ENCODE results near the gene PON2. TPM values are rescaled to one million over a fixed set of nuclear protein-coding genes. Genes with fewer than 3 reads are reported as not detected.

The PON2 gene
- total and polyA plus RNA-seq, 2 donors (not counting 1 experiment from before 2014, with no cell fraction given): 7.5 to 8.3 TPM

DNA sequence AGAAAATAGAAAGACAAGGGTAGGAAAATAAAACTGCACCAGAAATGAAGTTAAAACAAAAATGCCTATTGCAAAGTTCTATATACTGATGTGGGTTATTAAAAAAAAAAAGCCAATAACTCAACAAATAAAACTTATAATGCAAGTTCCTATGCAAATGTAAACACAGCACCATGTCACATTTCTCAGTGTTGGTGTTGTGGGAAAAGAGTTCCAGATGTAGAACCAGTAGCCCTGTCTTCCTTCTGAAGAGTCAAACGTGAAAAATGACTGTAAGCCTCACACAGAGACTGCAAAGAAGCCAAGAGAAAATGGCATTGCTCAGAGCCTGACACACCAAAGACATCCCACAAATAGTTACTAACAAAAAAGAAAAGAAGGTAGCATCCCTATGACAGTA, 10.1 kb downstream of the PON2 start:
- no peaks in the 10 kb centered on the region for H3K4me1 Mint-ChIP-seq
- Histone ChIP-seq H3K36me3 (replicated peaks in 1 of 2; ENCODE audit: control extremely low read depth in 1 of 2, control insufficient read depth in 1 of 2, extremely low read depth in 1 of 2, insufficient read depth in 2 of 2, low read length in 1 of 2) (no peaks in the 10 kb centered on the region), H3K4me2 (replicated peaks; ENCODE audit: low read depth, low read length, poor library complexity, severe bottlenecking) (no peak overlapping the region), H3K4me3 (ENCODE audit: control extremely low read depth in 1 of 5, extremely low read depth in 1 of 5, insufficient read depth in 1 of 5, low read depth in 2 of 5, low read length in 4 of 5) (no peak overlapping the region), H4K20me1 (ENCODE audit: control insufficient read depth, insufficient read depth, low read length, poor library complexity, severe bottlenecking) (no peaks in the 10 kb centered on the region), H3K27ac (ENCODE audit: low read length in 2 of 2) (no peak overlapping the region), H2AFZ (ENCODE audit: insufficient read depth, low read depth, low read length, poor library complexity, severe bottlenecking) (no peak overlapping the region), H3K4me1 (ENCODE audit: control insufficient read depth in 2 of 2, insufficient read depth in 2 of 2, low read length in 2 of 2) (no peaks in the 10 kb centered on the region), H3K79me2 (ENCODE audit: control insufficient read depth, insufficient read depth, low read length) (no peaks in the 10 kb centered on the region), H3K27me3 (replicated peaks in 1 of 4; ENCODE audit: control extremely low read depth in 1 of 4, control insufficient read depth in 3 of 4, insufficient read depth in 4 of 4, low read length in 3 of 4) (no peaks in the 10 kb centered on the region), H3K9ac (ENCODE audit: low read length) (no peak overlapping the region), H3K9me3 (ENCODE audit: control extremely low read depth in 1 of 3, control insufficient read depth in 2 of 3, insufficient read depth in 1 of 3, low read length in 2 of 3) (no peaks in the 10 kb centered on the region)
- ChIA-PET CTCF (no interaction called here), POLR2A (no interaction called here)
- no peaks in the 10 kb centered on the region for H3K27me3 Mint-ChIP-seq
- ATAC-seq (ENCODE audit: low read depth) (no peak), DNase-seq (no peak)
- intact Hi-C loops (cut with micrococcal nuclease): no loop called here
- no peak overlapping the region for H3K27ac Mint-ChIP-seq
- H3K9me3 Mint-ChIP-seq (ENCODE audit: insufficient read depth): no peaks in the 10 kb centered on the region
- TF ChIP-seq CTCF (IDR thresholded peaks at IDR 0.05): no peak
- TF ChIP-seq EZH2 (IDR thresholded peaks at IDR 0.05; ENCODE audit: borderline replicate concordance, insufficient read depth, low read depth, low read length, poor library complexity, severe bottlenecking): no peak
- no CpG with 5 or more reads among the region's 1 CpG for WGBS (ENCODE audit: insufficient coverage)
- H3K4me3 Mint-ChIP-seq: no peak overlapping the region

DNA sequence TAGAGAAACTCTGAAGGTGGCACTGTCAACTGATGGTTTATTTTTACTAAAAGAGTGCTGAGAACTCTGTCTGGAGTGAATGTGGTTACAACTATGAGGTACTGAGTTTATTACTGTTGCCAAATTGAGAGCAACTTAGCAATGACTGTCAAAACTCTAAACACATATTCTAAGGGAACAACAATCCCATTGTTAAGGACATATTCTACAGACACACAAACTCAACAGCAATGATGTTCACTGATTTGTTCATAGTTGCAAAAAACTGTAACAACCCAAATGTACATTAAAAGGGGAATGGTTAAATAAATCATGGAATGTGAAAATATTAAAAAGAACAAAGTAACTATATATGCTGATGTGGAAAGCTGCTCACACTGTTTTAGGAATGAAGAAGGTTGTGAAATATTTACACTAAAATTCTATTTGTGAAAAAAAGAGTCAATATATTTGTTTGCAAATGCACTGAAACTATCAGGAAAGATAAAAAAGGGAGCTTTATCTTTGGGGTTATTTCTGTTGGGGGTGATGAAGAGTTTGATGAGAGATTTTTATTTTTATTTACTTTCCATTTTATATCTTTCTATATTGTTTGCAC, 12.9 kb downstream of the PON2 start:
- Histone ChIP-seq H3K79me2 (ENCODE audit: control insufficient read depth, insufficient read depth, low read length) (no peaks in the 10 kb centered on the region), H3K4me1 (ENCODE audit: control insufficient read depth in 2 of 2, insufficient read depth in 2 of 2, low read length in 2 of 2) (no peaks in the 10 kb centered on the region), H3K27ac (ENCODE audit: low read length in 2 of 2) (no peak overlapping the region), H3K9me3 (ENCODE audit: control extremely low read depth in 1 of 3, control insufficient read depth in 2 of 3, insufficient read depth in 1 of 3, low read length in 2 of 3) (no peaks in the 10 kb centered on the region), H4K20me1 (ENCODE audit: control insufficient read depth, insufficient read depth, low read length, poor library complexity, severe bottlenecking) (no peaks in the 10 kb centered on the region), H2AFZ (ENCODE audit: insufficient read depth, low read depth, low read length, poor library complexity, severe bottlenecking) (no peak overlapping the region), H3K9ac (ENCODE audit: low read length) (no peak overlapping the region), H3K36me3 (replicated peaks in 1 of 2; ENCODE audit: control extremely low read depth in 1 of 2, control insufficient read depth in 1 of 2, extremely low read depth in 1 of 2, insufficient read depth in 2 of 2, low read length in 1 of 2) (no peaks in the 10 kb centered on the region), H3K4me3 (ENCODE audit: control extremely low read depth in 1 of 5, extremely low read depth in 1 of 5, insufficient read depth in 1 of 5, low read depth in 2 of 5, low read length in 4 of 5) (no peak overlapping the region), H3K4me2 (replicated peaks; ENCODE audit: low read depth, low read length, poor library complexity, severe bottlenecking) (no peak overlapping the region), H3K27me3 (replicated peaks in 1 of 4; ENCODE audit: control extremely low read depth in 1 of 4, control insufficient read depth in 3 of 4, insufficient read depth in 4 of 4, low read length in 3 of 4) (no peaks in the 10 kb centered on the region)
- H3K4me1 Mint-ChIP-seq: no peaks in the 10 kb centered on the region
- intact Hi-C loops (cut with micrococcal nuclease): no loop called here
- H3K27ac Mint-ChIP-seq: no peak overlapping the region
- TF ChIP-seq CTCF (IDR thresholded peaks at IDR 0.05) (no peak), EZH2 (IDR thresholded peaks at IDR 0.05; ENCODE audit: borderline replicate concordance, insufficient read depth, low read depth, low read length, poor library complexity, severe bottlenecking) (no peak)
- H3K27me3 Mint-ChIP-seq: no peaks in the 10 kb centered on the region
- ATAC-seq (ENCODE audit: low read depth) (no peak), DNase-seq (no peak)
- ChIA-PET POLR2A (no interaction called here), CTCF (no interaction called here)
- no peak overlapping the region for H3K4me3 Mint-ChIP-seq
- no peaks in the 10 kb centered on the region for H3K9me3 Mint-ChIP-seq (ENCODE audit: insufficient read depth)
